ENCODE results near the gene LMNTD1. TPM values are rescaled to one million over a fixed set of nuclear protein-coding genes. Genes with fewer than 3 reads are reported as not detected.
"Not testable (repeated sequence)": the region's sequence is repeated elsewhere in the genome, so short reads cannot be mapped to it uniquely, and the experiment has no call there.

The LMNTD1 gene, protein sequence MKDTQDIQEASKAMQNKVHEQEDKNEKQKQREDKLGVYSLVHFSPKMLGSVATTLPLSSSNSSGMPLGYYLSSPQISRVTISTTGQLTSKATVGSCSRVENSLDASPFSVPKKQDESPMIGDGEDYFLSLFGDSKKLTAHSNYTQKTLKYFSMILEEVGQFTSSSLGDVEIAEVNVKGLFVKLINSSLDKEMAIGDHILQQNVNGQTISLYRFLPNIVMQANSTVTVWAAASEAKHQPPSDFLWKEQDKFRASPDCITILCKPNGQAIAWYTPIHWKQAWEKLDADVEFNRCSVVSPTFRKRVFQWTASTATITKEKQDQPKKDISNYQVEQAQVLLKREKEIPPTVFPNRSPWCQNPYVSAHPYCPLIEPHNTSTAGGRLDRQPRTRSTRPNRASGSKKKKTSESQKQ
- total RNA-seq (not detected), polyA plus RNA-seq (0.14 TPM)
- long read RNA-seq, donor 1 = 0 reads
- long read RNA-seq, donor 2 = 0 reads
- long read RNA-seq, donor 3 = 0 reads
- long read RNA-seq, donor 4 = 0 reads
- long read RNA-seq, donor 5 = 0 reads
- long read RNA-seq, donor 6 = 0 reads
- long read RNA-seq, donor 7 = 0 reads
- long read RNA-seq, donor 8 = 0 reads
- long read RNA-seq, donor 9 = 0 reads
- long read RNA-seq, donor 10 = 0 reads

DNA sequence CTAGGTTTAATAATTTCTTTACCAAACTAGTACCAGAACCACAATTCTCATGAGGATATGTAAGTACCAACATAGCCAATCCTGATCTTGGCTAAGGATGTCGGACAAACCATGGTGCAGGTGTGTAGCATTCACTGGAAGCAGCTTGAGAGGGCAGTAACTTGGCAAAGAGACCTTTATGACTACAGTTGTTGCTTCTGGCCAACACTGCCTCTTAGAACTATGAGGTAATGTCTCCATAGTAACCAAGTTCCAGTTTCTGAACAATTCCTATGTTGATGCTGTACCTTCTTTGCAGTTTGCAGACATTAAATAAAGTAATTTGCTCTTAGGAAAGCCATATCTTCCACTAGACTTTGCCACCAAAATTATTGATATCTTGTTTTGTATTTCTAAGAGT is at the start of gene LMNTD1:
Gene LMNTD1, minus strand, starts transcription at position 186 of the 400 bp plus-strand sequence. CDS start 324 bp downstream, outside the sequence.
- Histone ChIP-seq H3K4me1 (ENCODE audit: control insufficient read depth in 2 of 2, insufficient read depth in 2 of 2, low read length in 2 of 2) (no peaks in the 10 kb centered on the region), H3K27me3 (ENCODE audit: control insufficient read depth in 2 of 2, insufficient read depth in 1 of 2, low read length in 1 of 2) (no peaks in the 10 kb centered on the region), H3K9me3 (ENCODE audit: control insufficient read depth in 2 of 2, insufficient read depth in 1 of 2, low read length in 1 of 2) (no peaks in the 10 kb centered on the region), H3K4me3 (ENCODE audit: low read length in 2 of 2) (no peak within 1 kb of the TSS), H3K27ac (ENCODE audit: low read depth in 1 of 2, low read length in 1 of 2) (no peak within 1 kb of the TSS), H3K36me3 (ENCODE audit: control insufficient read depth in 2 of 2, insufficient read depth in 2 of 2, low read length in 1 of 2) (no peaks in the 10 kb centered on the region)
- 47% methylated on average over 1 of the region's 1 CpG for WGBS
- DNase-seq (ENCODE audit: low read depth in 6 of 9, low spot score in 9 of 9) = no peak

DNA sequence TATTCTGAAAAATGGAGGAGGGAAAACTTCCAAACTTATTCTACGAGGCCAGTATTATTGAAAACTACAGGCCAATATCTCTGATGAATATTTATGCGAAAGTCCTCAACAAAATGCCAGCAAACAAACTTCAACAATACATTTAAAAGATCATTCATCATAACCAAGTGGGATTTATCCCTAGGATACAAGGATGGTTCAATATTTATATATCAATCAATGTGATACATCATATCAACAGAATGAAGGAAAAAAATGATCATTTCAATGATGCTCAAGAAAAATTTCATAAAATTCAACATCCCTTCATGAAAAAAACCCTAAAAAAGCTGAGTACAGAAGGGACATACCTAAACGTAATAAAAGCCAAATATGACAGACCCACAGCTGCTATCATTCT is 45.9 kb upstream of the LMNTD1 start:
- no peaks in the 10 kb centered on the region for H3K9me3 ChIP-seq (ENCODE audit: control insufficient read depth in 2 of 2, insufficient read depth in 1 of 2, low read length in 1 of 2)
- no peaks in the 10 kb centered on the region for H3K36me3 ChIP-seq (ENCODE audit: control insufficient read depth in 2 of 2, insufficient read depth in 2 of 2, low read length in 1 of 2)
- no peaks in the 10 kb centered on the region for H3K27me3 ChIP-seq (ENCODE audit: control insufficient read depth in 2 of 2, insufficient read depth in 1 of 2, low read length in 1 of 2)
- WGBS = 81% methylated on average over 3 of the region's 3 CpGs
- DNase-seq (ENCODE audit: low read depth in 6 of 9, low spot score in 9 of 9) = no peak
- H3K4me3 ChIP-seq (ENCODE audit: low read length in 2 of 2) = no peak overlapping the region
- no peaks in the 10 kb centered on the region for H3K4me1 ChIP-seq (ENCODE audit: control insufficient read depth in 2 of 2, insufficient read depth in 2 of 2, low read length in 2 of 2)
- H3K27ac ChIP-seq (ENCODE audit: low read depth in 1 of 2, low read length in 1 of 2) = no peak overlapping the region

DNA sequence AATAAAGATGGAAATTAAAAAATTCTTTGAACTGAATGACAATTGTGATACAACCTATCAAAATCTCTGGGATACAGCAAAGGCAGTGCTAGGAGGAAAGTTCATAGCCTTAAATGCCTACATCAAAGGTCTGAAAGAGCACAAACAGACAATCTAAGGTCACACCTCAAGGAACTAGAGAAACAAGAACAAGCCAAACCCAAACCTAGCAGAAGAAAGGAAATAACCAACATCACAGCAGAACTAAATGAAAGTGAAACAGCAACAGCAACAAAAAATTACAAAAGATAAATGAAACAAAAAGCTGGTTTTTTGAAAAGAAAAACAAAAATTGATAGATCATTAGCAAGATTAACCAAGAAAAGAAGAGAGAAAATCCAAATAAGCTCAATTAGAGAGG is 42.4 kb upstream of the LMNTD1 start:
- not testable (repeated sequence) for H3K4me3 ChIP-seq (ENCODE audit: low read length in 2 of 2)

GRCh38 chr12:25594376-25594775 is 41.3 kb upstream of the LMNTD1 start:
- DNase-seq (ENCODE audit: low read depth in 6 of 9, low spot score in 9 of 9) = no peak
- H3K36me3 ChIP-seq (ENCODE audit: control insufficient read depth in 2 of 2, insufficient read depth in 2 of 2, low read length in 1 of 2) = no peaks in the 10 kb centered on the region
- peaks cover 0 to 13% of the 10 kb centered on the region in 2 donors for H3K9me3 ChIP-seq (ENCODE audit: control insufficient read depth in 2 of 2, insufficient read depth in 1 of 2, low read length in 1 of 2)
- no peak overlapping the region for H3K27ac ChIP-seq (ENCODE audit: low read depth in 1 of 2, low read length in 1 of 2)
- H3K4me3 ChIP-seq (ENCODE audit: low read length in 2 of 2) = no peak overlapping the region
- peaks cover 14 to 33% of the 10 kb centered on the region in 2 donors for H3K4me1 ChIP-seq (ENCODE audit: control insufficient read depth in 2 of 2, insufficient read depth in 2 of 2, low read length in 2 of 2)
- H3K27me3 ChIP-seq (ENCODE audit: control insufficient read depth in 2 of 2, insufficient read depth in 1 of 2, low read length in 1 of 2) = no peaks in the 10 kb centered on the region
- 97% methylated on average over 2 of the region's 2 CpGs for WGBS

More for the DNA sequence above, 42.4 kb upstream of the LMNTD1 start:
- H3K4me1 ChIP-seq (ENCODE audit: control insufficient read depth in 2 of 2, insufficient read depth in 2 of 2, low read length in 2 of 2) = peaks cover 7 to 23% of the 10 kb centered on the region in 2 donors
- peak in 3 of 9 donors; percentile 4 to 60 (median 33) for DNase-seq (ENCODE audit: low read depth in 6 of 9, low spot score in 9 of 9)
- H3K9me3 ChIP-seq (ENCODE audit: control insufficient read depth in 2 of 2, insufficient read depth in 1 of 2, low read length in 1 of 2) = peaks cover 0 to 13% of the 10 kb centered on the region in 2 donors
- H3K27me3 ChIP-seq (ENCODE audit: control insufficient read depth in 2 of 2, insufficient read depth in 1 of 2, low read length in 1 of 2); H3K36me3 ChIP-seq (ENCODE audit: control insufficient read depth in 2 of 2, insufficient read depth in 2 of 2, low read length in 1 of 2): not testable (repeated sequence)
- peak overlapping the region in 1 of 2 donors; percentile 69 for H3K27ac ChIP-seq (ENCODE audit: low read depth in 1 of 2, low read length in 1 of 2)

- peaks cover 14 to 33% of the 10 kb centered on the region in 2 donors for H3K4me1 ChIP-seq (ENCODE audit: control insufficient read depth in 2 of 2, insufficient read depth in 2 of 2, low read length in 2 of 2)
- H3K27ac ChIP-seq (ENCODE audit: low read depth in 1 of 2, low read length in 1 of 2) = peak overlapping the region; percentile 11 to 45
- no peak overlapping the region for H3K4me3 ChIP-seq (ENCODE audit: low read length in 2 of 2)
- 67% methylated on average over 5 of the region's 5 CpGs for WGBS
- H3K9me3 ChIP-seq (ENCODE audit: control insufficient read depth in 2 of 2, insufficient read depth in 1 of 2, low read length in 1 of 2) = peaks cover 0 to 13% of the 10 kb centered on the region in 2 donors
- DNase-seq (ENCODE audit: low read depth in 6 of 9, low spot score in 9 of 9) = peak in 1 of 9 donors; percentile 33
- no peaks in the 10 kb centered on the region for H3K36me3 ChIP-seq (ENCODE audit: control insufficient read depth in 2 of 2, insufficient read depth in 2 of 2, low read length in 1 of 2)
- no peaks in the 10 kb centered on the region for H3K27me3 ChIP-seq (ENCODE audit: control insufficient read depth in 2 of 2, insufficient read depth in 1 of 2, low read length in 1 of 2)
These were observed 39.8 kb upstream of the LMNTD1 start for GRCh38 chr12:25592725-25593495.

DNA sequence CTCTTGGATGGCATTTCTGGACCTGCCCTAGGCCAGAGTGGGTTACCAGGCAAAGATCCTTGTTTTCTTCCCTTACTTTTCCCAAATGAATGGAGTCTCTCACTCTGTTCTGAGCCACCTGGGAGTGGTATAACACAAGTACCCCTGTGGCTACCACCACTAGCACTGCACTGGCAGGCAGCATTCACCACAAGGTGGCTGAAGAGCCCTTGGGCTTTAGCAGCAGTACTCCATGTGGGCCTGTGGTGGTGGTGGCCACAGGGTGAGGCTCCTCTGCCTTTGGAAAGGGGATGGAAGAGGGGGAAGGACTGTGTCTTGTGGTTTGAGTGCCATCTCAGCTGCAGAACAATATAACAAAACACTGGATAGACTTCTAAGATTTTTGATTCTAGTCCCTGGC is 38.1 kb upstream of the LMNTD1 start:
- peak in 2 of 9 donors; percentile 11 to 33 for DNase-seq (ENCODE audit: low read depth in 6 of 9, low spot score in 9 of 9)
- H3K4me3 ChIP-seq (ENCODE audit: low read length in 2 of 2) = no peak overlapping the region
- H3K4me1 ChIP-seq (ENCODE audit: control insufficient read depth in 2 of 2, insufficient read depth in 2 of 2, low read length in 2 of 2) = peaks cover 14 to 33% of the 10 kb centered on the region in 2 donors
- H3K36me3 ChIP-seq (ENCODE audit: control insufficient read depth in 2 of 2, insufficient read depth in 2 of 2, low read length in 1 of 2) = no peaks in the 10 kb centered on the region
- peak overlapping the region; percentile 86 to 91 for H3K27ac ChIP-seq (ENCODE audit: low read depth in 1 of 2, low read length in 1 of 2)
- H3K27me3 ChIP-seq (ENCODE audit: control insufficient read depth in 2 of 2, insufficient read depth in 1 of 2, low read length in 1 of 2) = no peaks in the 10 kb centered on the region
- peaks cover 0 to 17% of the 10 kb centered on the region in 2 donors for H3K9me3 ChIP-seq (ENCODE audit: control insufficient read depth in 2 of 2, insufficient read depth in 1 of 2, low read length in 1 of 2)

GRCh38 chr12:25590011-25590721 is 37.1 kb upstream of the LMNTD1 start:
- 51% methylated on average over 5 of the region's 5 CpGs for WGBS
- Histone ChIP-seq H3K27ac (ENCODE audit: low read depth in 1 of 2, low read length in 1 of 2) (peak overlapping the region; percentile 91 to 95), H3K27me3 (ENCODE audit: control insufficient read depth in 2 of 2, insufficient read depth in 1 of 2, low read length in 1 of 2) (no peaks in the 10 kb centered on the region), H3K4me3 (ENCODE audit: low read length in 2 of 2) (no peak overlapping the region), H3K4me1 (ENCODE audit: control insufficient read depth in 2 of 2, insufficient read depth in 2 of 2, low read length in 2 of 2) (peaks cover 14 to 33% of the 10 kb centered on the region in 2 donors), H3K9me3 (ENCODE audit: control insufficient read depth in 2 of 2, insufficient read depth in 1 of 2, low read length in 1 of 2) (peaks cover 0 to 17% of the 10 kb centered on the region in 2 donors), H3K36me3 (ENCODE audit: control insufficient read depth in 2 of 2, insufficient read depth in 2 of 2, low read length in 1 of 2) (no peaks in the 10 kb centered on the region)
- DNase-seq (ENCODE audit: low read depth in 6 of 9, low spot score in 9 of 9) = peak; percentile 17 to 86 (median 54)

- WGBS = 96% methylated on average over 4 of the region's 4 CpGs
- no peak overlapping the region for H3K4me3 ChIP-seq (ENCODE audit: low read length in 2 of 2)
- H3K36me3 ChIP-seq (ENCODE audit: control insufficient read depth in 2 of 2, insufficient read depth in 2 of 2, low read length in 1 of 2) = no peaks in the 10 kb centered on the region
- peaks cover 0 to 11% of the 10 kb centered on the region in 2 donors for H3K9me3 ChIP-seq (ENCODE audit: control insufficient read depth in 2 of 2, insufficient read depth in 1 of 2, low read length in 1 of 2)
- H3K4me1 ChIP-seq (ENCODE audit: control insufficient read depth in 2 of 2, insufficient read depth in 2 of 2, low read length in 2 of 2) = peaks cover 10 to 21% of the 10 kb centered on the region in 2 donors
- H3K27ac ChIP-seq (ENCODE audit: low read depth in 1 of 2, low read length in 1 of 2) = no peak overlapping the region
- DNase-seq (ENCODE audit: low read depth in 6 of 9, low spot score in 9 of 9) = no peak
- no peaks in the 10 kb centered on the region for H3K27me3 ChIP-seq (ENCODE audit: control insufficient read depth in 2 of 2, insufficient read depth in 1 of 2, low read length in 1 of 2)
These were observed 34.3 kb upstream of the LMNTD1 start for GRCh38 chr12:25587346-25587745.

Data from thymus (tissue), 14 donors.